ENCODE measurements around the gene ERGIC1.

ERGIC1 gene

GRCh38 chr5:172994405-172994804, 160.4 kb downstream of the ERGIC1 start:
- DNase-seq, result no peak

- no peak for DNase-seq
These were observed 165.4 kb downstream of the ERGIC1 start for GRCh38 chr5:172999372-172999973.

GRCh38 chr5:172999974-173000373, 165.9 kb downstream of the ERGIC1 start:
- no peak for DNase-seq

- DNase-seq, result no peak
These were observed 167.3 kb downstream of the ERGIC1 start for GRCh38 chr5:173001229-173001841.
